Nephron progenitor cell (in vitro differentiated cells): ENCODE results near the gene HACD3.

ENCODE experiments used
- DNase-seq: peaks from one replicate; pipeline ENCODE4 v3.0.0; 2021
- H3K27ac Mint-ChIP-seq: 2 replicates; pipeline ENCODE4 v1.8.0; 2021; ENCODE audit warnings: mild to moderate bottlenecking, moderate library complexity, mixed read lengths
- H3K27me3 Mint-ChIP-seq: 2 replicates; pipeline ENCODE4 v1.8.0; 2021; ENCODE audit warnings: mild to moderate bottlenecking, low read depth, mixed read lengths; ENCODE audit not compliant: poor library complexity
- H3K36me3 Mint-ChIP-seq: 2 replicates; pipeline ENCODE4 v1.8.0; 2021; ENCODE audit warnings: low read depth, mixed read lengths
- H3K4me1 Mint-ChIP-seq: 2 replicates; pipeline ENCODE4 v1.8.0; 2021; ENCODE audit warnings: mixed read lengths
- H3K4me3 Mint-ChIP-seq: 2 replicates; pipeline ENCODE4 v1.8.0; 2021; ENCODE audit warnings: mild to moderate bottlenecking, moderate library complexity, mixed read lengths
- H3K9me3 Mint-ChIP-seq: 2 replicates; pipeline ENCODE4 v1.8.0; 2021; ENCODE audit warnings: mild to moderate bottlenecking, moderate library complexity, mixed read lengths
- TF ChIP-seq, protein P1 (sequence below): fragments of 200-600 bp; sonication (generic); IDR thresholded peaks from 2 replicates; pipeline ENCODE4 v1.5.0; 2021; ENCODE audit warnings: antibody characterized with exemption

Gene HACD3

DNA sequence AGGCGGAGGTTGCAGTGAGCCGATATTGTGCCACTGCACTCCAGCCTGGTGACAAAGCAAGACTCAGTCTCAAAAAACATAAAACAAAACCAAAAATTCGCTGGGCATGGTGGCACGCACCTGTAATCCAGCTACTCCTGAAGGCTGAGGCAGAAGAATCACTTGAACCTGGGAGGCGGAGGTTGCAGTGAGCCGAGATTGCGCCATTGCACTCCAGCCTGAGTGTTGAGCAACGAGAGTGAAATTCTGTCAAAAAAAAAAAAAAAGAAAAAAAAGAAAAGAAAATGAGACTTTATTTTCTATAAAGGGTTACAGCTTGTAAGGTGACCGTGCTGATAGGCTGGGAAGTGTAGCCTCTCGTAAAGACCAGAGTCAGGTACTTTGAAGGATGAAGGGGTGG lies 6.0 kb upstream of the HACD3 start:
- TF ChIP-seq, protein P1, sequence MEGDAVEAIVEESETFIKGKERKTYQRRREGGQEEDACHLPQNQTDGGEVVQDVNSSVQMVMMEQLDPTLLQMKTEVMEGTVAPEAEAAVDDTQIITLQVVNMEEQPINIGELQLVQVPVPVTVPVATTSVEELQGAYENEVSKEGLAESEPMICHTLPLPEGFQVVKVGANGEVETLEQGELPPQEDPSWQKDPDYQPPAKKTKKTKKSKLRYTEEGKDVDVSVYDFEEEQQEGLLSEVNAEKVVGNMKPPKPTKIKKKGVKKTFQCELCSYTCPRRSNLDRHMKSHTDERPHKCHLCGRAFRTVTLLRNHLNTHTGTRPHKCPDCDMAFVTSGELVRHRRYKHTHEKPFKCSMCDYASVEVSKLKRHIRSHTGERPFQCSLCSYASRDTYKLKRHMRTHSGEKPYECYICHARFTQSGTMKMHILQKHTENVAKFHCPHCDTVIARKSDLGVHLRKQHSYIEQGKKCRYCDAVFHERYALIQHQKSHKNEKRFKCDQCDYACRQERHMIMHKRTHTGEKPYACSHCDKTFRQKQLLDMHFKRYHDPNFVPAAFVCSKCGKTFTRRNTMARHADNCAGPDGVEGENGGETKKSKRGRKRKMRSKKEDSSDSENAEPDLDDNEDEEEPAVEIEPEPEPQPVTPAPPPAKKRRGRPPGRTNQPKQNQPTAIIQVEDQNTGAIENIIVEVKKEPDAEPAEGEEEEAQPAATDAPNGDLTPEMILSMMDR = no peak
- Mint-ChIP-seq H3K4me3 (no peak overlapping the region), H3K4me1 (peaks cover 11% of the 10 kb centered on the region), H3K9me3 (no peaks in the 10 kb centered on the region), H3K27me3 (peaks cover 10% of the 10 kb centered on the region), H3K36me3 (no peaks in the 10 kb centered on the region), H3K27ac (no peak overlapping the region)
- no peak for DNase-seq

DNA sequence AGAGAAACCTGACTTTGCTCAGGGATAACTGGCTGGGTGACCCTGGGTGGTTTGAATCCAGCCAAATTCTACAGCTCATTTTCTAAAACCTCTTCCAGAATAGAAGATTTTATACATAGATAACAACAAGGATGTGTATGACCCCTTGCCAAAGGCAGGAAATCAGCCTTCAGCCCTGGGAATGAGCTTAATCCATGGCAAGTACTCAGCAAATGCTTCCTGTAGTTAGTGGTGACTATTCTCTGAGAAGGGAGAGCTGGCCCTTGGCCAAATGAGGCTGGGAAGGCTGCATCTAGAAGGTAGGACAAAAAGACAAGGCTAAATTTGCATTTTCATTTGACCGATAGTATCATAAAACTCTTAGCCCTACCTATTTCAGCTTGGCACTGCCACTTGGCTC lies 4.6 kb upstream of the HACD3 start:
- Mint-ChIP-seq H3K36me3 (no peaks in the 10 kb centered on the region), H3K27ac (no peak overlapping the region), H3K4me1 (peaks cover 16% of the 10 kb centered on the region), H3K4me3 (no peak overlapping the region), H3K27me3 (peaks cover 10% of the 10 kb centered on the region), H3K9me3 (no peaks in the 10 kb centered on the region)
- DNase-seq = no peak
- TF ChIP-seq, protein P1 = no peak

DNA sequence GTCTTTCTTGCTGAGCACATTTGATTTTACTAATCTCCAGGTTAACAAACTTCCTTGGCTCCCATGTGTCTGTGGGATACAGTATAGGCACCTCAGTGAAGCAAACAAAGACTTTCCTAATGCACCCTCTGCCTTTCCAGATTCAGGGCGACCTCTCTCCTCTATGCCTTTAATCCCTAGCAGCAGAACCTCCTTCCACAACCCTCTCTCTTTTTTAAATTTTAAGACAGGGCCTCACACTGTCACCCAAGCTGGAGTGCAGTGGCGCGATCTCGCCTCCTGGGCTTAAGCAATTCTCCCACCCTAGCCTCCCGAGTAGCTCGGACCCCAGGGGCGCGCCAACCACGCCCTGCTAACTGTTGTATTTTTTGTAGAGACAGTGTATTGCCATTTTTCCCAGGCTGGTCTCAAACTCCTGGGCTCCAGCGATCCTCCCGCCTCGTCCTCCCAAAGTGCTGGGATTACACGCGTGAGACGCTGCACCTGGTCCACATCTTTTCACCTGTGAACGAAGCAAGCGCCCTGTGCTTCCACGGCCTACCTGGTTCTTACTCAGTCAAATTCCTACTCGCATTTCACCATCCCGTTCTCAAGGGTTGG lies 1.7 kb upstream of the HACD3 start:
- no peaks in the 10 kb centered on the region for H3K9me3 Mint-ChIP-seq
- TF ChIP-seq, protein P1 = no peak
- peak overlapping the region; percentile 73 for H3K27ac Mint-ChIP-seq
- peaks cover 5% of the 10 kb centered on the region for H3K27me3 Mint-ChIP-seq
- no peaks in the 10 kb centered on the region for H3K36me3 Mint-ChIP-seq
- DNase-seq = no peak
- no peak overlapping the region for H3K4me3 Mint-ChIP-seq
- peaks cover 39% of the 10 kb centered on the region for H3K4me1 Mint-ChIP-seq

DNA sequence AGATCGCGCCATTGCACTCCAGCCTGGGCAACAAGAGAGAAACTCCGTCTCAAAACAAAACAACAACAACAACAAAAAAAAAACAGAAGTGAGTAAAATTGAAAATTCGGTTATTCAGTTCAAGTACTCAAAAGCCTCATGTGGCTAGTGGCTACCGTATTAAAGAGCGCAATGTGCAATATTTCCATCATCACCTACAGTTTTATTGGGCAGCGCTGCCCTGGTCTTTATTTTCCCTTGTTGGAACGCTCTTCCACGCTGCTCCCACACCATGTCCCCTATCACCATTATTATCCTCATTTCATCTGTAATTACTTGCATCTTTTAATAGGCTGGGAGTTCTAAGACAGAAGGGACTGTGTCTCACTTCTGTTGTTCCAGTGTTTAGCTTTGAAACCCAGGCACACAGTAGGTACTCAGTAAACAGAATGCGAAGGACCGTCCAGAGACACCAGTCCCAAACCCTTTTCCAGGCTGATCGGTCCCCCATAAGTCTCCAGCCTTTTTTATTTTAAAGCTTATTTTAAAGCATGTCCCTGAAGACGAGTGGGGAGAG lies 423 bp upstream of the HACD3 start:
- DNase-seq = no peak
- peaks cover 52% of the 10 kb centered on the region for H3K4me1 Mint-ChIP-seq
- TF ChIP-seq, protein P1 = no peak
- no peaks in the 10 kb centered on the region for H3K9me3 Mint-ChIP-seq
- H3K4me3 Mint-ChIP-seq = peak overlapping the region; percentile 72
- no peak overlapping the region for H3K27ac Mint-ChIP-seq
- H3K27me3 Mint-ChIP-seq = peaks cover 5% of the 10 kb centered on the region
- peaks cover 9% of the 10 kb centered on the region for H3K36me3 Mint-ChIP-seq

DNA sequence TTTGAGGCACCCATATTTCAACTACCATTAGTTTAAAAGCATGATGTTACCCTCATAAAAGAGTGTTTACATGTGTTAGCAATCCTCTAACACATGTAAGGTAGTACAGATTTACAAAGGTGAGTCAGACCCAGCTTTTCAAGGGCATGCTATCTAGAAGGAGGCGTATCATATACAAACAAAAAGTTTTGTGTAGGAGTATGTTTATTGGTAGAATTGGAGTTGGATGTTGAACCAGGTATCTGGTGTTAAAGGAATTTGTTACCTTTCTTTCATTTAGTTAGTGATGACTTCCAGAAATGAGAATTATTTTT lies 2.4 kb downstream of the HACD3 start:
- H3K4me3 Mint-ChIP-seq = peak overlapping the region; percentile 67
- DNase-seq = no peak
- H3K36me3 Mint-ChIP-seq = peaks cover 35% of the 10 kb centered on the region
- peaks cover 52% of the 10 kb centered on the region for H3K4me1 Mint-ChIP-seq
- peak overlapping the region; percentile 91 for H3K27ac Mint-ChIP-seq
- peaks cover 2% of the 10 kb centered on the region for H3K27me3 Mint-ChIP-seq
- TF ChIP-seq, protein P1 = no peak
- no peaks in the 10 kb centered on the region for H3K9me3 Mint-ChIP-seq

DNA sequence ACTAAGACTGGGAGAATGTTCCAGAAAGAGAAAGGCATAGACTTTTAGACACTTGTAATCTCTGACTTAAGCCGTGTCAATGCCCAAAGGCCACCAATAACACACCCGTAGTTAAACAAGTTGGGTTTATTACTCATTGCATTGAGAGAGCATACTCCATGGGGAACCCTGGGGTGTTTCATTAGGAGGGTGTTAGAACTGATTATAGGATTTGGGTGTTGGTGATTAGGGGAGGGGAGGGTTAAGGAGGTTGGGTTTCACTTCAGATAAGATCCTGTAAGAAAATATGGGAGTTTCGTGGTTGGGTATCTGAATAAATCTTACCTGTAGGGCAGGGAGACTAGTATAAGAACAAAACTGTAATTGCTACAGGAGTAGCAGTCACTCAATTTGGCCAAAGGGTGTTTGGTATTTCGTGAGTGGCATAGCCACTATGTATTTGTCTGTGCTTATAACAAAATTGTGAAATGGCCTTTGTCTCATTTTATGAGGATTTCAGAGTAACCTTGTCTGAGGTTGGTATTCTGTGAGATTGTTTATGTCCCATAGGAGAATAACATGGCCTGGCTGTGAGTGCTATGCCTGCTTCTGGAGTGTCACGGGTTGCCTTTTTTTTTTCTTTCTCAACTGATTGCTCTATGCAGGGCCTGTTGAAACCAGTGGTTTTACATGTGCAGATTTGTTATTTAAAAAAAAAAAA lies 2.9 kb downstream of the HACD3 start:
- Mint-ChIP-seq H3K4me1 (peaks cover 55% of the 10 kb centered on the region), H3K27me3 (peaks cover 2% of the 10 kb centered on the region), H3K4me3 (peak overlapping the region; percentile 67), H3K9me3 (peaks cover 4% of the 10 kb centered on the region), H3K27ac (peak overlapping the region; percentile 91), H3K36me3 (peaks cover 40% of the 10 kb centered on the region)
- no peak for DNase-seq
- TF ChIP-seq, protein P1 = no peak
